GM21423 (cell line): ENCODE measurements around the gene ARHGEF11.

Source experiments
- ATAC-seq: cut with Tn5 transposase; IDR thresholded peaks from one replicate; pipeline ENCODE4 v1.9.1; 2021; ENCODE audit warnings: mild to moderate bottlenecking, moderate library complexity; ENCODE audit not compliant: unreplicated experiment

ARHGEF11 gene

GRCh38 chr1:157004327-157004726 lies 41.2 kb downstream of the ARHGEF11 start:
- ATAC-seq: no peak

- no peak for ATAC-seq
These were observed 44.2 kb downstream of the ARHGEF11 start for GRCh38 chr1:157001304-157001703.

- no peak for ATAC-seq
These were observed 44.9 kb downstream of the ARHGEF11 start for GRCh38 chr1:157000686-157001085.

GRCh38 chr1:156999596-157000320 lies 45.8 kb downstream of the ARHGEF11 start:
- ATAC-seq: no peak

- no peak for ATAC-seq
These were observed 46.6 kb downstream of the ARHGEF11 start for GRCh38 chr1:156998840-156999500.

- ATAC-seq: no peak
These were observed 47.2 kb downstream of the ARHGEF11 start for GRCh38 chr1:156998301-156998700.

- no peak for ATAC-seq
These were observed 50.1 kb downstream of the ARHGEF11 start for GRCh38 chr1:156995412-156995811.

- no peak for ATAC-seq
These were observed 51.3 kb downstream of the ARHGEF11 start for GRCh38 chr1:156994277-156994676.

- no peak for ATAC-seq
These were observed 52.0 kb downstream of the ARHGEF11 start for GRCh38 chr1:156993426-156994147.

GRCh38 chr1:156992215-156992614 lies 53.3 kb downstream of the ARHGEF11 start:
- ATAC-seq: no peak

GRCh38 chr1:156987715-156988114 lies 57.8 kb downstream of the ARHGEF11 start:
- ATAC-seq: no peak

GRCh38 chr1:156980551-156980950 lies 65.0 kb downstream of the ARHGEF11 start:
- no peak for ATAC-seq

- no peak for ATAC-seq
These were observed 70.5 kb downstream of the ARHGEF11 start for GRCh38 chr1:156975084-156975483.

GRCh38 chr1:156973417-156973816 lies 72.1 kb downstream of the ARHGEF11 start:
- no peak for ATAC-seq

GRCh38 chr1:156970017-156970416 lies 75.5 kb downstream of the ARHGEF11 start:
- ATAC-seq: no peak

- ATAC-seq: no peak
These were observed 76.0 kb downstream of the ARHGEF11 start for GRCh38 chr1:156969496-156969895.

- no peak for ATAC-seq
These were observed 81.1 kb downstream of the ARHGEF11 start for GRCh38 chr1:156964441-156964840.

GRCh38 chr1:156963621-156964020 lies 81.9 kb downstream of the ARHGEF11 start:
- no peak for ATAC-seq

GRCh38 chr1:156961709-156962108 lies 83.8 kb downstream of the ARHGEF11 start:
- ATAC-seq: no peak

GRCh38 chr1:156959925-156960324 lies 85.6 kb downstream of the ARHGEF11 start:
- ATAC-seq: no peak

- no peak for ATAC-seq
These were observed 86.1 kb downstream of the ARHGEF11 start for GRCh38 chr1:156959414-156959813.

GRCh38 chr1:156958247-156958714 lies 87.3 kb downstream of the ARHGEF11 start:
- ATAC-seq: no peak
